Limb (tissue), 2 donors: ENCODE data around the gene EPB41L3.
"Not testable (repeated sequence)": the region's sequence is repeated elsewhere in the genome, so short reads cannot be mapped to it uniquely, and the experiment has no call there.

Experiments
- DNase-seq, 2 donors: peaks; one replicate each; pipeline ENCODE4 v3.0.0-alpha.2; 2016; ENCODE audit errors: extremely low spot score in 2 of 2

EPB41L3 gene

GRCh38 chr18:5532066-5532465 is 11.7 kb downstream of the EPB41L3 start:
- no peak for DNase-seq

GRCh38 chr18:5530629-5531178 is 13.1 kb downstream of the EPB41L3 start:
- no peak for DNase-seq

GRCh38 chr18:5529471-5529870 is 14.3 kb downstream of the EPB41L3 start:
- no peak for DNase-seq

- DNase-seq, result no peak
Measured at GRCh38 chr18:5527603-5528002, 16.2 kb downstream of the EPB41L3 start.

- DNase-seq, result no peak
Measured at GRCh38 chr18:5524660-5525059, 19.1 kb downstream of the EPB41L3 start.

- DNase-seq, result no peak
Measured at GRCh38 chr18:5521000-5521399, 22.8 kb downstream of the EPB41L3 start.

- DNase-seq, result no peak
Measured at GRCh38 chr18:5520464-5520863, 23.3 kb downstream of the EPB41L3 start.

- DNase-seq, result no peak
Measured at GRCh38 chr18:5519448-5520298, 24.1 kb downstream of the EPB41L3 start.

GRCh38 chr18:5518899-5519371 is 24.9 kb downstream of the EPB41L3 start:
- no peak for DNase-seq

- no peak for DNase-seq
Measured at GRCh38 chr18:5518179-5518770, 25.5 kb downstream of the EPB41L3 start.

GRCh38 chr18:5516841-5517240 is 27.0 kb downstream of the EPB41L3 start:
- DNase-seq, result no peak

- no peak for DNase-seq
Measured at GRCh38 chr18:5515011-5515784, 28.6 kb downstream of the EPB41L3 start.

- DNase-seq, result no peak
Measured at GRCh38 chr18:5513947-5514346, 29.9 kb downstream of the EPB41L3 start.

- DNase-seq, result no peak
Measured at GRCh38 chr18:5512176-5512575, 31.6 kb downstream of the EPB41L3 start.

GRCh38 chr18:5511541-5511940 is 32.3 kb downstream of the EPB41L3 start:
- DNase-seq, result not testable (repeated sequence)

- DNase-seq, result no peak
Measured at GRCh38 chr18:5510135-5510846, 33.5 kb downstream of the EPB41L3 start.

- DNase-seq, result no peak
Measured at GRCh38 chr18:5508821-5509220, 35.0 kb downstream of the EPB41L3 start.

GRCh38 chr18:5507756-5508155 is 36.0 kb downstream of the EPB41L3 start:
- DNase-seq, result no peak

- no peak for DNase-seq
Measured at GRCh38 chr18:5506174-5506573, 37.6 kb downstream of the EPB41L3 start.

- DNase-seq, result no peak
Measured at GRCh38 chr18:5503740-5504139, 40.1 kb downstream of the EPB41L3 start.
